ENCODE data around the gene PCSK6.

PCSK6 gene

GRCh38 chr15:101444807-101445508 lies 44.5 kb downstream of the PCSK6 start:
- no peak for DNase-seq

GRCh38 chr15:101444015-101444414 lies 45.5 kb downstream of the PCSK6 start:
- DNase-seq, result no peak

- DNase-seq, result no peak
Observed at GRCh38 chr15:101442272-101442671, 47.2 kb downstream of the PCSK6 start.

- no peak for DNase-seq
Observed at GRCh38 chr15:101441696-101442095, 47.8 kb downstream of the PCSK6 start.

- DNase-seq, result no peak
Observed at GRCh38 chr15:101440846-101441590, 48.5 kb downstream of the PCSK6 start.

- no peak for DNase-seq
Observed at GRCh38 chr15:101439920-101440319, 49.6 kb downstream of the PCSK6 start.

GRCh38 chr15:101439285-101439919 lies 50.1 kb downstream of the PCSK6 start:
- no peak for DNase-seq

GRCh38 chr15:101438482-101439284 lies 50.8 kb downstream of the PCSK6 start:
- DNase-seq, result no peak

- no peak for DNase-seq
Observed at GRCh38 chr15:101437618-101438481, 51.7 kb downstream of the PCSK6 start.

- DNase-seq, result no peak
Observed at GRCh38 chr15:101437209-101437608, 52.3 kb downstream of the PCSK6 start.

GRCh38 chr15:101436526-101436925 lies 53.0 kb downstream of the PCSK6 start:
- DNase-seq, result no peak

- DNase-seq, result no peak
Observed at GRCh38 chr15:101435761-101436160, 53.7 kb downstream of the PCSK6 start.

- DNase-seq, result no peak
Observed at GRCh38 chr15:101434032-101434920, 55.2 kb downstream of the PCSK6 start.

- no peak for DNase-seq
Observed at GRCh38 chr15:101433396-101433795, 56.1 kb downstream of the PCSK6 start.

- DNase-seq, result no peak
Observed at GRCh38 chr15:101432982-101433381, 56.5 kb downstream of the PCSK6 start.

GRCh38 chr15:101431748-101432147 lies 57.8 kb downstream of the PCSK6 start:
- no peak for DNase-seq

GRCh38 chr15:101431301-101431700 lies 58.2 kb downstream of the PCSK6 start:
- no peak for DNase-seq

- no peak for DNase-seq
Observed at GRCh38 chr15:101429646-101430045, 59.9 kb downstream of the PCSK6 start.

- no peak for DNase-seq
Observed at GRCh38 chr15:101429191-101429590, 60.3 kb downstream of the PCSK6 start.

- no peak for DNase-seq
Observed at GRCh38 chr15:101428758-101429157, 60.7 kb downstream of the PCSK6 start.
